ENCODE measurements around the gene WDR91.
A peak's percentile ranks its signal among the peaks of the same experiment; 100 is the strongest.

The WDR91 gene

GRCh38 chr7:135154734-135155133 lies 56.6 kb downstream of the WDR91 start:
- peaks cover 7% of the 10 kb centered on the region for H3K9me3 ChIP-seq (ENCODE audit: insufficient read depth, low read depth, low read length)
- no peak overlapping the region for H2AK5ac ChIP-seq (ENCODE audit: low read length)
- no peak overlapping the region for H3K4me2 ChIP-seq (ENCODE audit: low read length)
- H3K23ac ChIP-seq (ENCODE audit: low read length): no peak overlapping the region
- no peak overlapping the region for H3K4ac ChIP-seq (ENCODE audit: low read depth, low read length)
- no peak overlapping the region for H3K18ac ChIP-seq (ENCODE audit: low read length)
- H3K9ac ChIP-seq (ENCODE audit: low read length): no peak overlapping the region
- peaks cover 0 to 3% of the 10 kb centered on the region in 2 experiments for H3K36me3 ChIP-seq (ENCODE audit: control insufficient read depth in 1 of 2, insufficient read depth in 2 of 2, low read length in 2 of 2)
- no peak overlapping the region for H3K27ac ChIP-seq (ENCODE audit: low read depth, low read length)
- H3K14ac ChIP-seq (ENCODE audit: low read length): no peak overlapping the region
- no CpG with 5 or more reads among the region's 1 CpG for WGBS (ENCODE audit: extremely low coverage, insufficient coverage, insufficient read length)
- no peak overlapping the region for H2BK5ac ChIP-seq (ENCODE audit: low read depth, low read length, poor library complexity)
- H4K8ac ChIP-seq (ENCODE audit: low read depth, low read length): no peak overlapping the region
- H2BK12ac ChIP-seq (ENCODE audit: low read length): no peak overlapping the region
- no peak overlapping the region for H3K4me3 ChIP-seq (ENCODE audit: low read depth, low read length)
- no peaks in the 10 kb centered on the region for H3K4me1 ChIP-seq (ENCODE audit: control insufficient read depth in 1 of 2, insufficient read depth in 2 of 2, low read length in 2 of 2)
- H2BK120ac ChIP-seq (ENCODE audit: insufficient read depth, low read length, poor library complexity): no peak overlapping the region
- no peak overlapping the region for H4K91ac ChIP-seq (ENCODE audit: low read depth, low read length)
- no peak overlapping the region for H4K12ac ChIP-seq (ENCODE audit: low read depth, low read length)
- no peak for DNase-seq
- H3K79me1 ChIP-seq (ENCODE audit: low read length): no peaks in the 10 kb centered on the region
- H2AFZ ChIP-seq (ENCODE audit: insufficient read depth, low read length, poor library complexity): no peak overlapping the region
- no peaks in the 10 kb centered on the region for H3K79me2 ChIP-seq (ENCODE audit: control insufficient read depth, insufficient read depth, low read length, poor library complexity)
- H3K27me3 ChIP-seq (ENCODE audit: insufficient read depth, low read length): no peaks in the 10 kb centered on the region

GRCh38 chr7:135152442-135152841 lies 58.9 kb downstream of the WDR91 start:
- Histone ChIP-seq H3K23ac (ENCODE audit: low read length) (no peak overlapping the region), H4K91ac (ENCODE audit: low read depth, low read length) (no peak overlapping the region), H3K9me3 (ENCODE audit: insufficient read depth, low read depth, low read length) (peaks cover 3% of the 10 kb centered on the region), H3K4me2 (ENCODE audit: low read length) (no peak overlapping the region), H3K27me3 (ENCODE audit: insufficient read depth, low read length) (no peaks in the 10 kb centered on the region), H3K79me2 (ENCODE audit: control insufficient read depth, insufficient read depth, low read length, poor library complexity) (no peaks in the 10 kb centered on the region), H2BK120ac (ENCODE audit: insufficient read depth, low read length, poor library complexity) (no peak overlapping the region), H2AFZ (ENCODE audit: insufficient read depth, low read length, poor library complexity) (no peak overlapping the region), H3K14ac (ENCODE audit: low read length) (no peak overlapping the region), H2BK5ac (ENCODE audit: low read depth, low read length, poor library complexity) (no peak overlapping the region), H3K4me3 (ENCODE audit: low read depth, low read length) (no peak overlapping the region), H4K8ac (ENCODE audit: low read depth, low read length) (no peak overlapping the region), H3K27ac (ENCODE audit: low read depth, low read length) (no peak overlapping the region), H4K12ac (ENCODE audit: low read depth, low read length) (no peak overlapping the region), H3K4ac (ENCODE audit: low read depth, low read length) (no peak overlapping the region), H2BK12ac (ENCODE audit: low read length) (no peak overlapping the region), H3K4me1 (ENCODE audit: control insufficient read depth in 1 of 2, insufficient read depth in 2 of 2, low read length in 2 of 2) (no peaks in the 10 kb centered on the region), H2AK5ac (ENCODE audit: low read length) (no peak overlapping the region), H3K79me1 (ENCODE audit: low read length) (no peaks in the 10 kb centered on the region), H3K18ac (ENCODE audit: low read length) (no peak overlapping the region), H3K36me3 (ENCODE audit: control insufficient read depth in 1 of 2, insufficient read depth in 2 of 2, low read length in 2 of 2) (no peaks in the 10 kb centered on the region), H3K9ac (ENCODE audit: low read length) (no peak overlapping the region)
- WGBS (ENCODE audit: extremely low coverage, insufficient coverage, insufficient read length): no CpG with 5 or more reads among the region's 1 CpG
- DNase-seq: no peak

GRCh38 chr7:135151533-135151932 lies 59.8 kb downstream of the WDR91 start:
- no peaks in the 10 kb centered on the region for H3K79me1 ChIP-seq (ENCODE audit: low read length)
- no peak overlapping the region for H3K27ac ChIP-seq (ENCODE audit: low read depth, low read length)
- H3K4ac ChIP-seq (ENCODE audit: low read depth, low read length): no peak overlapping the region
- no peak overlapping the region for H3K23ac ChIP-seq (ENCODE audit: low read length)
- H2BK12ac ChIP-seq (ENCODE audit: low read length): no peak overlapping the region
- no peak overlapping the region for H4K91ac ChIP-seq (ENCODE audit: low read depth, low read length)
- H2BK5ac ChIP-seq (ENCODE audit: low read depth, low read length, poor library complexity): no peak overlapping the region
- H3K79me2 ChIP-seq (ENCODE audit: control insufficient read depth, insufficient read depth, low read length, poor library complexity): no peaks in the 10 kb centered on the region
- peak in 1 of 2 donors; percentile 15 for DNase-seq
- H3K4me1 ChIP-seq (ENCODE audit: control insufficient read depth in 1 of 2, insufficient read depth in 2 of 2, low read length in 2 of 2): no peaks in the 10 kb centered on the region
- no peak overlapping the region for H2AFZ ChIP-seq (ENCODE audit: insufficient read depth, low read length, poor library complexity)
- H2BK120ac ChIP-seq (ENCODE audit: insufficient read depth, low read length, poor library complexity): no peak overlapping the region
- H3K14ac ChIP-seq (ENCODE audit: low read length): no peak overlapping the region
- no peak overlapping the region for H4K8ac ChIP-seq (ENCODE audit: low read depth, low read length)
- H3K9ac ChIP-seq (ENCODE audit: low read length): no peak overlapping the region
- H3K18ac ChIP-seq (ENCODE audit: low read length): no peak overlapping the region
- no peaks in the 10 kb centered on the region for H3K27me3 ChIP-seq (ENCODE audit: insufficient read depth, low read length)
- no peak overlapping the region for H2AK5ac ChIP-seq (ENCODE audit: low read length)
- no peak overlapping the region for H3K4me2 ChIP-seq (ENCODE audit: low read length)
- H4K12ac ChIP-seq (ENCODE audit: low read depth, low read length): no peak overlapping the region
- no CpG with 5 or more reads among the region's 6 CpGs for WGBS (ENCODE audit: extremely low coverage, insufficient coverage, insufficient read length)
- H3K36me3 ChIP-seq (ENCODE audit: control insufficient read depth in 1 of 2, insufficient read depth in 2 of 2, low read length in 2 of 2): no peaks in the 10 kb centered on the region
- H3K9me3 ChIP-seq (ENCODE audit: insufficient read depth, low read depth, low read length): no peaks in the 10 kb centered on the region
- H3K4me3 ChIP-seq (ENCODE audit: low read depth, low read length): no peak overlapping the region

GRCh38 chr7:135151132-135151531 lies 60.2 kb downstream of the WDR91 start:
- Histone ChIP-seq H3K4me2 (ENCODE audit: low read length) (no peak overlapping the region), H2BK120ac (ENCODE audit: insufficient read depth, low read length, poor library complexity) (no peak overlapping the region), H3K4me1 (ENCODE audit: control insufficient read depth in 1 of 2, insufficient read depth in 2 of 2, low read length in 2 of 2) (no peaks in the 10 kb centered on the region), H3K18ac (ENCODE audit: low read length) (no peak overlapping the region), H3K14ac (ENCODE audit: low read length) (no peak overlapping the region), H3K4ac (ENCODE audit: low read depth, low read length) (no peak overlapping the region), H4K8ac (ENCODE audit: low read depth, low read length) (no peak overlapping the region), H3K79me1 (ENCODE audit: low read length) (no peaks in the 10 kb centered on the region), H2BK12ac (ENCODE audit: low read length) (no peak overlapping the region), H3K36me3 (ENCODE audit: control insufficient read depth in 1 of 2, insufficient read depth in 2 of 2, low read length in 2 of 2) (no peaks in the 10 kb centered on the region), H3K27ac (ENCODE audit: low read depth, low read length) (no peak overlapping the region), H3K9ac (ENCODE audit: low read length) (no peak overlapping the region), H2BK5ac (ENCODE audit: low read depth, low read length, poor library complexity) (no peak overlapping the region), H3K79me2 (ENCODE audit: control insufficient read depth, insufficient read depth, low read length, poor library complexity) (no peaks in the 10 kb centered on the region), H2AFZ (ENCODE audit: insufficient read depth, low read length, poor library complexity) (no peak overlapping the region), H3K27me3 (ENCODE audit: insufficient read depth, low read length) (no peaks in the 10 kb centered on the region), H3K9me3 (ENCODE audit: insufficient read depth, low read depth, low read length) (no peaks in the 10 kb centered on the region), H4K12ac (ENCODE audit: low read depth, low read length) (no peak overlapping the region), H3K23ac (ENCODE audit: low read length) (no peak overlapping the region), H4K91ac (ENCODE audit: low read depth, low read length) (no peak overlapping the region), H3K4me3 (ENCODE audit: low read depth, low read length) (no peak overlapping the region), H2AK5ac (ENCODE audit: low read length) (no peak overlapping the region)
- no CpG with 5 or more reads among the region's 2 CpGs for WGBS (ENCODE audit: extremely low coverage, insufficient coverage, insufficient read length)
- DNase-seq: no peak

Measured in trophoblast cell (in vitro differentiated cells and primary cell).